NCI-H748 treated with DMSO at 0.1 percent for 48 hours (cell line): Measurements from ENCODE around the gene NAP1L1.

Experiments used
- DNase-seq: peaks from one replicate; lab custom pipeline; 2025; lab: John Stamatoyannopoulos, UW

Gene NAP1L1

GRCh38 chr12:76020731-76021672 lies 63.5 kb downstream of the NAP1L1 start:
- DNase-seq: no peak

- DNase-seq: no peak
Measured at GRCh38 chr12:76020281-76020680, 64.2 kb downstream of the NAP1L1 start.

GRCh38 chr12:76018672-76019071 lies 65.8 kb downstream of the NAP1L1 start:
- no peak for DNase-seq

GRCh38 chr12:76018111-76018510 lies 66.4 kb downstream of the NAP1L1 start:
- no peak for DNase-seq

- no peak for DNase-seq
Measured at GRCh38 chr12:76014007-76014406, 70.5 kb downstream of the NAP1L1 start.

- DNase-seq: no peak
Measured at GRCh38 chr12:76013603-76014002, 70.9 kb downstream of the NAP1L1 start.

GRCh38 chr12:76012644-76013043 lies 71.8 kb downstream of the NAP1L1 start:
- DNase-seq: no peak

GRCh38 chr12:76010732-76011458 lies 73.6 kb downstream of the NAP1L1 start:
- DNase-seq: no peak

- no peak for DNase-seq
Measured at GRCh38 chr12:76008428-76008827, 76.1 kb downstream of the NAP1L1 start.

- no peak for DNase-seq
Measured at GRCh38 chr12:76007640-76008039, 76.8 kb downstream of the NAP1L1 start.

GRCh38 chr12:76006028-76006925 lies 78.2 kb downstream of the NAP1L1 start:
- no peak for DNase-seq

- DNase-seq: no peak
Measured at GRCh38 chr12:76003355-76003638, 81.2 kb downstream of the NAP1L1 start.

- DNase-seq: no peak
Measured at GRCh38 chr12:76002598-76003354, 81.7 kb downstream of the NAP1L1 start.

- DNase-seq: no peak
Measured at GRCh38 chr12:75998292-75999063, 86.0 kb downstream of the NAP1L1 start.

GRCh38 chr12:75997658-75998057 lies 86.8 kb downstream of the NAP1L1 start:
- no peak for DNase-seq

GRCh38 chr12:75996861-75997447 lies 87.5 kb downstream of the NAP1L1 start:
- no peak for DNase-seq

GRCh38 chr12:75995691-75996090 lies 88.8 kb downstream of the NAP1L1 start:
- DNase-seq: no peak

GRCh38 chr12:75994069-75994740 lies 90.3 kb downstream of the NAP1L1 start:
- no peak for DNase-seq

GRCh38 chr12:75991753-75992152 lies 92.7 kb downstream of the NAP1L1 start:
- DNase-seq: no peak
